HG03045 (cell line): Measurements from ENCODE around the gene PTPRO.

ENCODE experiments used
- ATAC-seq: cut with Tn5 transposase; IDR thresholded peaks from one replicate; pipeline ENCODE4 v1.9.1; 2021; ENCODE audit warnings: mild to moderate bottlenecking, moderate library complexity; ENCODE audit not compliant: unreplicated experiment

PTPRO gene

DNA sequence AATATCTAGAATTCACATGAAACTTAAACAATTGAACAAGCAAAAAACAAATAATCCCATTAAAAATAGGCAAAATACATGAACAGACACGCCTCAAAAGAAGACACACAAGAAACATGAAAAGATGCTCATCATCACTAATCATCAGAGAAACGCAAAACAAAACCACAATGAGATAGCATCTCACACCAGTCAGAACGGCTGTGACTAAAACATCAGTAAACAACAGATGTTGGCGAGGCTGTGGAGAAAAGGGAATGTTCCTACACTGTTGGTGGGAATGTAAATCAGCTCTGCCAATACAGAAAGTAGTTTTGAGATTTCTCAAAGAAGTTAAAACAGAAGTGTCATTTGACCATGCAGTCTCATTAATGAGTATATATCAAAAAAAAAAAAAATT, 121.3 kb downstream of the PTPRO start:
- no peak for ATAC-seq

DNA sequence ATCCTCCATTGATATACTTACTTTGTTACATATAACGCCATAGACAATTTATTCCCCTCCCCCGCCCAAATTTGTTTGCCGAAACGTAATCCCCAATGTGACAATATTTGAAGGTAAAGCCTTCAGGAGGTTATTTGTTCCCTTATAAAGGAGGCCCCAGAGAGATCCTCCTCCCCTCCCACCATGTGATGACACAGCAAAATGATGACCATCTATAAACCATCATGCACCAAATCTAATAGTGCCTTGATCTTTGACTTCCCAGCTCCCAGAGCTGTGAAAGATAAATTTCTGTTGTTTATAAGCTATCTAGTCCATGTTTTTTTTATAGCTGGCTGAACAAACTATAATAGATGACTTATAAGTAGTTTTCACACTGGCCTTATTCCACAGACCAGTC, 122.2 kb downstream of the PTPRO start:
- no peak for ATAC-seq

GRCh38 chr12:15446807-15447206, 124.5 kb downstream of the PTPRO start:
- ATAC-seq: no peak

DNA sequence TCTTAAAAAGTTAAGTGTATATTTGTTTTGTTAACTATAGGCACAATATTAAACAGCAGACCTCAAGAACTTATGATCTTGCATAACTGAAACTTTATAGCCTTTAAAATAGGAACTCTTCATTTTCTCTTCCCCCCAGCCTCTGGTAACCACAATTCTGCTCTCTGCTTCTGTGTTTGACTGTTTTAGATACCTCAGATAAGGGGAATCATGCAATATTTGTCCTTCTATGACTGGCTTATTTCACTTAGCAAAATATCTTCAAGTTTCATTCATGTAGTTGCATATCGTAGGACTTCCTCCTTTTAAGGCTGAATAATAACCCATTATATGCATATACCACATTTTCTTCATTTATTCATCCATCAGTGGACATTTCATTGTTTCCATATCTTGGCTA, 131.3 kb downstream of the PTPRO start:
- ATAC-seq: no peak

GRCh38 chr12:15458008-15458407, 135.7 kb downstream of the PTPRO start:
- no peak for ATAC-seq

DNA sequence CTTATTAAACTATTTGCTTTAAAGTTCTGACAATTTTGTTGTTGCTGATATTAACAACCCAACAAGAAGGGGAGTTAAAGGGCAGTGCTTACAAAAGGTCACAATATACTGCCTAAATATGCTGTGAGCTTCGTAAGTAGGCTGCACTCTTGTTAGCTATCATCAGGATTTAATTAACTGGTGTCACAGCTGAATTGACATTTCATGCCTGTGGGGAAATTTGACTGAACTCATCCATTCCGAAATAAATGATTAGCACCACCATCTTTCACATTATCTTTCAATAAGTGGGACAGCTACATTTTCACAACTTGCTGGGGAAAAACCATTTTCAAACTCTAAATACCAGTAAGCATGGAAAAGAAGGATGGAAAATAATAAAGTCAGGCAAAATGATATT, 146.6 kb downstream of the PTPRO start:
- ATAC-seq: no peak

GRCh38 chr12:15469356-15469755, 147.0 kb downstream of the PTPRO start:
- no peak for ATAC-seq

- ATAC-seq: no peak
These were observed 149.7 kb downstream of the PTPRO start for GRCh38 chr12:15472036-15472435.

DNA sequence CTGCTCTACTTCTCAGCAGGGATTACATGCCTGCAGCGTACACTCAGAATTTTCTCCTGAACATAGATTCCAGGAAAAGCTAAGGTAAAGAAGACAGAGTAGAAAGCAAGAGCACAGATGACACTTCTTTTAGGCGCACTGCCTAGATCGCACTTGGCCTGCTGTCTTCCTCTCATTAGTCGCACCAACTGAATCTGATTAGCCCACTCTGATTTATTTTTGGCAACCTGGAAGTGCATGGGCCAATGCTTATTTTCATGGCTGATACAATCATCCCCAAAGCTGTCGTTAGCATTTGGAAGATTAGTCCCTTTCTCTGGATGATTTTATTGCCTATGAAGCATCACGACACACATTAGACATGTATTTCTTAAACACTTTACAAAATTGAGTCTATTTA, 152.5 kb downstream of the PTPRO start:
- no peak for ATAC-seq

DNA sequence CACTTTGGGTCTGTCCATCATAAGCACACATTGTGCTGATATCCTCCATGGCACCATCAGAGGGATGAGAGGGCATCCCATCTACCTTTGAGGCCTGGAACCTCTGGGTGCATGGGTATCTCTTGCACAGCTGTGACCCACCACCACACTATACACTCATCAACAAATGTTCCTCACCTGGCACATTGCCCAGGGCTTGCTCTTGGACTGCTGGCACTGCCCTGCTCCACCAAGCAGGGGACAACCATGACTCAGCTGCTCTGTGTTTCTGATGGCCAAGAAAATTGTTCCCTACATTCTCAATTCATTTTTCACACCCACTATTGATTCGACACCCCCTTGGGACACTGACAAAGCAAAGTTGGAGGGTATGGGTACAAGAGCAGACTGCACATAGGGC, 155.5 kb downstream of the PTPRO start:
- no peak for ATAC-seq

- no peak for ATAC-seq
These were observed 159.5 kb downstream of the PTPRO start for GRCh38 chr12:15481846-15482245.

GRCh38 chr12:15485466-15485865, 163.2 kb downstream of the PTPRO start:
- ATAC-seq: no peak

DNA sequence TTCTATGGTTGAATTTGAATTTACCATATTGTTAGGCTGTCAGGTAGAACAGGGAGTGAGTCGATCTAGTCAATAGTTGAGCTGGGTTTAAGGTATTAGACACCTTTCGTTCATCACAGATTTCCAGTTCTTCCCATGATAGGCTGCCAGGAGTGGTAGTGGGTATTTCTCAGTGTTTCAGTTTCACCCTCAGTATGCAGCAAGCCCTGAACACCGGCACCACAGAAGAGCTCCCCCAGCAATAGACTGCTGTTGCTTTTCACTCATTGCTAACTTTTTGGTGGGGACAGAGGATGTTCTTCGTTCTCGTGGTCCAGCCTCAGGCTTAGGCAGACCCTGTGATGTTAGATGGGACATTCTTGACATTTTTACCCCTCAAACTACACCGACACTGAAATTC, 164.6 kb downstream of the PTPRO start:
- ATAC-seq: no peak

DNA sequence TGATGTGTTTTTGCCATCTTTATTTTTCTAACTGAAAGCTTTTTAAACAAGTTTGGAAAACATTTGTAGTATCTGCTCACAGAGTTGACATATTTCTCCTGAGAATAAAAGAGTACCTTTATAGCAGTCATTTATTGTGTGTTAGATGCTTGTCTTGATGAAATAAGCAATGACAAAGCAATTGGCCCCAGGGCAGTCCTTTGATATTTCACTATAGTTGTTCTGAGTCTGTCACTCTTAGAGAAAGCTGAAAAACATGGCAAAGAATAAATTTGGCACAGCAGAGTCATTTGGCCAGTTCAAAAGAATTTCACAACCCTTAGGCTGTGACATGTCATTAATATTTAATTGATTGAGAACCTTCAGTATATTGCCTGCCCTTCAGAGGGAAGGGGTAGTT, 166.2 kb downstream of the PTPRO start:
- no peak for ATAC-seq

- ATAC-seq: no peak
These were observed 172.2 kb downstream of the PTPRO start for GRCh38 chr12:15494329-15495046.

- ATAC-seq: no peak
These were observed 173.4 kb downstream of the PTPRO start for GRCh38 chr12:15495746-15496145.

DNA sequence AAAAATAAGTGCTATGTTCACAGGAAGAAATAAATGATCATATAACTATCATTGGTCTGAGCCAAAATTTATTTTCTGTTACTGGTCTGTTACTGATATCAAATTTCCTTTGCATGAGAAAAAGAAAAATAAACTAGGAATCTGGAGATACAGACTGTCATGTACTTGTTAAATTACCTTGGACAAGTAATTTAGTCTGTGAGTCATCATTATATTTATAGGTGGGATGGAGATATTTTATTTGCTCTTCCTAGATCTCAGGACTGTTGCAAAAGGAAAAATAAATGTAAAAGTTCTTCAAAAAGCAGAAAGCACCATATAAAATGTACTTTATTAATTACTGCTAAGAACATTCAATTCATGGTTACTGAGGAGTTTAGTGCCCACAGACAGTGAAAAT, 174.4 kb downstream of the PTPRO start:
- no peak for ATAC-seq

DNA sequence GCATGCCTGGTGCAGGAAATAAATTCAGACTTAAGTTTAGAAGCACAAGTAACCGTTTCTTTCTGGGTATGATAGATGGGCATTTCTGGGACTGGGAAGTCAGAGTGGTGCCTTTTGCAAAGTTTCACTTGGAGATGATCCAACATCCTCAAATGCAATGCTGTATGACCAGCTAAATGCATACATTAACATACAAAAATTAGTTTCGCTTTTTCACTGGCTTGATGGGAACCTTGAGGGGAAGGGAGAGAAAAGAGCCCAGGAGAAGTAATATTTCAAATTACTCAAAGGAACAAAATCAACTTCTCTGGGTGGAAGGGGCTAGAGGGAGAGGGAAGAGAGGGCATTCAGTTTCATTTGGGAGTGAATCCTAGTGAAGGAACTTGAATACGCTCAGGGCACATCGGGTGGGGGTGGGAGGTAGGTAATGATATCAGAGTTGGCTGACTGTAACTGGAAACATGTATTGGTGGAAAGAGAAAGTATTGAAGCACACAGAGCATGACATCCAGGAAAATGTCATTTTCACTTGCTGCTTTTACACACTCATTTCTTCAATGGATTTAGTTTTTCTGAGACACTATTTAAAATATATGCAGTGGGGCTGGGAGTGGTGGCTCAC, 175.5 kb downstream of the PTPRO start:
- ATAC-seq: no peak

GRCh38 chr12:15502211-15502610, 179.9 kb downstream of the PTPRO start:
- ATAC-seq: no peak

GRCh38 chr12:15505616-15506015, 183.3 kb downstream of the PTPRO start:
- ATAC-seq: no peak

DNA sequence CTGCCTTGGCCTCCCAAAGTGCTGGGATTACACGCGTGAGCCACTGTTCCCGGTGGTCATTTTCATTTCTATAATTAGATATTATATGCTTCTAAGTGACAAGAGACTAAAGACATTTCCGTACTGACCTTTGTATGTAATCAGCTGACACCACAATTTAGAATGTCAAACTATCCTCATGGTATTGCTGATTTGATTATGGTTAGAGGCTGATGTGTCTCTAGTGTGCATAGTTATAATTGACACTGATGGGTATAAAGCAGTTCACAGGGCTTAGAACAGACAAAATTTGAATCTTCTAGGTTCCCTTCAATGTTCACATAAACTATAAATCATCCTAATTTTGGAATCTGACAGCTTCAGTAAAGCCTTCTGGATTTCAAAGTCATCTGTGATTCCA, 192.7 kb downstream of the PTPRO start:
- ATAC-seq: no peak

DNA sequence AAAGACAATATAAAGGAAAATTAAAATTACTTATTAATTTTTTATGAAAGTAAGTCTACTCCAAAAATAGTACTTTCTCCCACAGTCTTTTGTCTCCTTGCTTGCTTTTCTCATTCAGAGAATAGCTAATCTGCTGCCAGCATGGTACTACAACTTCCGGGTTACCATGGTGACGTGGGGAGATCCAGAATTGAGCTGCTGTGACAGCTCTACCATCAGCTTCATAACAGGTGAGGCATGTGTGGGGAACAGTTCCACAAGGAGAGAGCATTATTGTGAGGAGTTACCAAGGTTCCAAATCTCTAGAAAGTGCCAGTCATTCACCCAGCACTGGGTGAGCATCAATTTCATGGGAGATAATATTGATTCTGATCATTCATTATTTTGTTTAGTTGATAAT, 197.8 kb downstream of the PTPRO start:
- ATAC-seq: no peak

GRCh38 chr12:15520844-15521243, 198.5 kb downstream of the PTPRO start:
- ATAC-seq: no peak
